HFFc6 (cell line): ENCODE results near the gene ATRX. TPM values are rescaled to one million over a fixed set of nuclear protein-coding genes. Genes with fewer than 3 reads are reported as not detected.
"Not testable (repeated sequence)": the region's sequence is repeated elsewhere in the genome, so short reads cannot be mapped to it uniquely, and the experiment has no call there.

Source experiments
- DNase-seq: peaks from one replicate; pipeline ENCODE4 v3.0.0-alpha.2; 2018
- H3K27ac Mint-ChIP-seq: 2 replicates; pipeline ENCODE4 v1.8.0; 2020; ENCODE audit warnings: mild to moderate bottlenecking, mixed read lengths
- H3K27me3 Mint-ChIP-seq: 2 replicates; pipeline ENCODE4 v1.8.0; 2021; ENCODE audit warnings: mild to moderate bottlenecking, moderate library complexity, mixed read lengths; ENCODE audit not compliant: insufficient read depth
- H3K36me3 Mint-ChIP-seq: 2 replicates; pipeline ENCODE4 v1.8.0; 2021; ENCODE audit warnings: low read depth, mixed read lengths
- H3K4me1 Mint-ChIP-seq: 2 replicates; pipeline ENCODE4 v1.8.0; 2020; ENCODE audit warnings: low read depth, mixed read lengths
- H3K4me3 Mint-ChIP-seq: 2 replicates; pipeline ENCODE4 v1.8.0; 2020; ENCODE audit warnings: mild to moderate bottlenecking, moderate library complexity, mixed read lengths
- H3K9me3 Mint-ChIP-seq: 2 replicates; pipeline ENCODE4 v1.8.0; 2020; ENCODE audit warnings: mild to moderate bottlenecking, mixed read lengths
- CTCF ChIP-seq: fragments of 200-600 bp; sonication (generic); IDR thresholded peaks from 2 replicates; pipeline ENCODE4 v1.5.0; 2021; ENCODE audit warnings: antibody characterized with exemption, mild to moderate bottlenecking
- total RNA-seq, 6 experiments: library from RNA; stranded (reverse); fragmentation: NEBNext Ultra II Directional; extraction: Animal tissue kit (Norgen Biotek cat#: 25700); gene quantifications; 2 replicates in 1 of 6; 3 replicates in 5 of 6; pipeline ENCODE4 v1.2.3, GENCODE V29; 2021

ATRX gene
- total RNA-seq, 6 experiments from 2014 or later: 49.4 to 65.1 (median 54.5) TPM

GRCh38 chrX:77742788-77743476 lies 43.1 kb downstream of the ATRX start:
- Mint-ChIP-seq H3K27me3 (peaks cover 4% of the 10 kb centered on the region; the same call in 1 of the 2 replicates), H3K27ac (peak overlapping the region; percentile 26; the same call in 1 of the 2 replicates), H3K4me3 (no peak overlapping the region), H3K36me3 (no peaks in the 10 kb centered on the region), H3K9me3 (no peaks in the 10 kb centered on the region), H3K4me1 (peaks cover 27% of the 10 kb centered on the region)
- no peak for DNase-seq
- TF ChIP-seq CTCF: no peak

- peaks cover 3% of the 10 kb centered on the region; the same call in 1 of the 2 replicates for H3K36me3 Mint-ChIP-seq
- H3K27me3 Mint-ChIP-seq: peaks cover 4% of the 10 kb centered on the region; the same call in 1 of the 2 replicates
- no peaks in the 10 kb centered on the region for H3K9me3 Mint-ChIP-seq
Measured at GRCh38 chrX:77740376-77740905, 45.6 kb downstream of the ATRX start.

GRCh38 chrX:77733342-77733741 lies 52.7 kb downstream of the ATRX start:
- no peaks in the 10 kb centered on the region for H3K9me3 Mint-ChIP-seq
- no peak overlapping the region for H3K4me3 Mint-ChIP-seq
- no peaks in the 10 kb centered on the region for H3K4me1 Mint-ChIP-seq
- peaks cover 3% of the 10 kb centered on the region; the same call in 1 of the 2 replicates for H3K36me3 Mint-ChIP-seq
- no peak overlapping the region for H3K27ac Mint-ChIP-seq
- DNase-seq: no peak
- TF ChIP-seq CTCF: no peak
- H3K27me3 Mint-ChIP-seq: no peaks in the 10 kb centered on the region

More at GRCh38 chrX:77740376-77740905, 45.6 kb downstream of the ATRX start:
- TF ChIP-seq CTCF: no peak
- no peak for DNase-seq
- no peak overlapping the region for H3K27ac Mint-ChIP-seq
- H3K4me1 Mint-ChIP-seq: peaks cover 27% of the 10 kb centered on the region
- no peak overlapping the region for H3K4me3 Mint-ChIP-seq

DNA sequence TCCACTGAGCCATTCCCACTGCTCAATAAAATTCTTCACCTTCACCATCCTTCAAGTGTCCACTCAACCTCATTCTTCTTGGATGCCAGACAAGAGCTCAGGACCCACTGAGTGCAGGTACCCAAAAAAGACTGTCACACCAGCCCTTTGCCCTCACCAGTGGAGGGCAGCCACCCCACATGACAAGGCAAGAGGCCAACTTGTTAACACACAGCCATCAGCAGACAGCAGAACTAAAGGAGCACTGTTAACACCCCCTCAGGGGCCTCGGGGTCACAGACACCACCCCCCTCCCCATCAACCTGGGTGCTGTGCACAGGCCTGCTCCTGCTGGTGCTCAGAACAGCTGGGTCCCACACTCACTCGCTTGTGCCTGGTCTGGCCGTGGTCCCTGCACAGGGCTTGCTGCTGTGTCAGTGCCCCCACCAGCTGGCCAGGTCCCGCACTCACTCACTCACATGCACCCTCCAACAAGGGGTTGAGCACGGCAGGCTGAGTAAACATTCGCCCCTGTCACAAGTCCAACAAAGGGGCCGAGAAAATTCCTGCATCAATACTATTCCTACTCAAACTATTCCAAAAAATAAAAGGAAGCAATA lies 54.1 kb downstream of the ATRX start:
- Mint-ChIP-seq H3K36me3 (peaks cover 3% of the 10 kb centered on the region; the same call in 1 of the 2 replicates), H3K4me3 (no peak overlapping the region), H3K27ac (no peak overlapping the region), H3K27me3 (no peaks in the 10 kb centered on the region), H3K9me3 (no peaks in the 10 kb centered on the region), H3K4me1 (no peaks in the 10 kb centered on the region)
- DNase-seq: no peak
- no peak for TF ChIP-seq CTCF

DNA sequence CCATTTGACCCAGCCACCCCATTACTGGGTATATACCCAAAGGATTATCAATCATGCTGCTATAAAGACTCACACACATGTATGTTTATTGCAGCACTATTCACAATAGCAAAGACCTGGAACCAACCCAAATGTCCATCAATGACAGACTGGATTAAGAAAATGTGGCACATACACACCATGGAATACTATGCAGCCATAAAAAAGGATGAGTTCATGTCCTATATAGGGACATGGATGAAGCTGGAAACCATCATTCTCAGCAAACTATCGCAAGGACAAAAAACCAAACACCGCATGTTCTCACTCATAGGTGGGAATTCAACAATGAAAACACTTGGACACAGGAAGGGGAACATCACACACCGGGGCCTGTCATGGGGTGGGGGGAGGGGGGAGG lies 59.9 kb downstream of the ATRX start:
- DNase-seq, H3K4me3 Mint-ChIP-seq, H3K27me3 Mint-ChIP-seq, H3K36me3 Mint-ChIP-seq, H3K4me1 Mint-ChIP-seq, H3K9me3 Mint-ChIP-seq, H3K27ac Mint-ChIP-seq: not testable (repeated sequence)

GRCh38 chrX:77723681-77724080 lies 62.3 kb downstream of the ATRX start:
- Mint-ChIP-seq H3K4me3 (no peak overlapping the region), H3K36me3 (no peaks in the 10 kb centered on the region; the same call in 1 of the 2 replicates), H3K27ac (no peak overlapping the region), H3K4me1 (peaks cover 16% of the 10 kb centered on the region), H3K27me3 (no peaks in the 10 kb centered on the region; the same call in 1 of the 2 replicates), H3K9me3 (no peaks in the 10 kb centered on the region; the same call in 1 of the 2 replicates)
- no peak for TF ChIP-seq CTCF
- no peak for DNase-seq
